ENCODE measurements around the gene EPHA8. TPM values are rescaled to one million over a fixed set of nuclear protein-coding genes. Genes with fewer than 3 reads are reported as not detected.

Gene EPHA8
- total RNA-seq, 2 donors from 2014 or later = not detected

- Mint-ChIP-seq H3K4me3 (no peak overlapping the region), H3K27ac (no peak overlapping the region), H3K4me1 (no peaks in the 10 kb centered on the region), H3K27me3 (peaks cover 52% of the 10 kb centered on the region), H3K36me3 (ENCODE audit: low read depth) (peaks cover 4% of the 10 kb centered on the region)
- H3K9me3 ChIP-seq (ENCODE audit: control insufficient read depth, low read length, poor library complexity, severe bottlenecking) = no peaks in the 10 kb centered on the region
- DNase-seq (no peak), ATAC-seq (no peak)
Observed at GRCh38 chr1:22646384-22646783, 83.1 kb downstream of the EPHA8 start.

DNA sequence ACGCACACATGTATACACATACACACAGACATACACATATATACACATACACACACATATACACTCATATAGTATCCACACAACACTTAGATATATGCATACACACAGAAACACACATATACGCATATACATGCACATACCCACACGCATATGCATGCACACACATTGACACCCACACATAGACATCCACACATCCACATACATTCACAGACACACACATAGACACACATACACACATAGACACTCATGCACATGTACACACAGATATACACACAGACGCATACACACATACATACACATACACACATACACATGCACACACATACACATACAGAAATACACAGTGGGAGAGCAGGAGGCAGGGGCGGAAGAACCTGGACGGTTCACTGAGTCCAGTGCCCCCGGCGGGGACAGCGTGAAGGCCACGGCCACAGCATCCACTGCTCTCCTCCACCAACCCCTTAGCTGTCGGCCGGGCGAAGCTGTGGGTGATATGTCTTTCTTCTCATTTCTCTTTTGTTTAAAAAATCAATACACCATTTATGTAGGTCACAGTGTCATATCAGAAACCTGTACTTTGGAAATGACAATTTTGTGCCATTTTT, 86.9 kb downstream of the EPHA8 start:
- Mint-ChIP-seq H3K4me3 (no peak overlapping the region), H3K36me3 (ENCODE audit: low read depth) (peaks cover 4% of the 10 kb centered on the region), H3K4me1 (no peaks in the 10 kb centered on the region), H3K27ac (no peak overlapping the region), H3K27me3 (peaks cover 59% of the 10 kb centered on the region)
- DNase-seq = no peak
- ATAC-seq = no peak
- H3K9me3 ChIP-seq (ENCODE audit: control insufficient read depth, low read length, poor library complexity, severe bottlenecking) = no peaks in the 10 kb centered on the region

DNA sequence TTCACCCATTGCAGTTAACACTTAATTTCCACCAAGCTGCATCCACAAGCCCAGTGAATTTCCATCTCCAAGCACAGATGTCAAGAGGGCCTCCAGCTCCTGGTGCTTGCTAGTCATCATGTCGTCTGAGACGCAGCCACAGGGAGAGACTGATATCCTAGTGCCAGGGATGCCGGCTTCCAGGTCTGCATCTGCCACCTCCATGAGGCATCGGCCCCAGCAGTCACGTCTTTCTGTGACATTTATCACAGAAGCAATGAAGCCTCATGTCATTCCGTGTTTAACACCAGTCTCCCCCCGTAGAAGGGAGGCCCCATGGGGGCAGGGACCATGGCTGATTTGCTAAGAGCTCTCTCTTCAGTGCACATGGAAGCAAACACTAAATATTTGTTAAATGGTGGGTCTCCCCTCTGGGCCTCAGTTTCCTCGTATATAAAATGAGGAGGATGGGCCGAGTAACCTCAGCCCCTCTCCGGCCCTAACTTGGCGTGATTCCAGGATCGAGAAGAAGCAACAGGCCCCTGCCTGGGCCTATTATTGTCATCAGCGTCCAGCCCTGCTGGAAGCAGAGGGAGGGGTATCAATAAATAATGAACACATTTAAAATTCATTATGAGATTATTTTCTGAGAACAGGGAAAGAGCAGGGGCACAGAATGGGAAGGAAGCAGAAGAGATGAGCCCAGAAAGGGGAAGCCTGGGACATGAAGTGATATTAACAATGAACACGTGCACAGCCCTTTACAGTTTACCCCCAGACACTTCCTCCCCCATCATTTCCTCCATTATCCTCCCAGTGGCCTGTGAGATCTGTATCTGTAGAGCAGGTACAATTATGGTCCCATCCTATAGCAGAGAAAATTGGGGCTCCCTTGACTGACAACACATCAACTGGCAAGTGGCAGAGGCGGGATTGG, 88.9 kb downstream of the EPHA8 start:
- Mint-ChIP-seq H3K27ac (peak overlapping the region; percentile 65), H3K27me3 (peaks cover 68% of the 10 kb centered on the region), H3K4me3 (no peak overlapping the region), H3K4me1 (no peaks in the 10 kb centered on the region), H3K36me3 (ENCODE audit: low read depth) (peaks cover 3% of the 10 kb centered on the region)
- DNase-seq = no peak
- ATAC-seq = no peak
- no peaks in the 10 kb centered on the region for H3K9me3 ChIP-seq (ENCODE audit: control insufficient read depth, low read length, poor library complexity, severe bottlenecking)

DNA sequence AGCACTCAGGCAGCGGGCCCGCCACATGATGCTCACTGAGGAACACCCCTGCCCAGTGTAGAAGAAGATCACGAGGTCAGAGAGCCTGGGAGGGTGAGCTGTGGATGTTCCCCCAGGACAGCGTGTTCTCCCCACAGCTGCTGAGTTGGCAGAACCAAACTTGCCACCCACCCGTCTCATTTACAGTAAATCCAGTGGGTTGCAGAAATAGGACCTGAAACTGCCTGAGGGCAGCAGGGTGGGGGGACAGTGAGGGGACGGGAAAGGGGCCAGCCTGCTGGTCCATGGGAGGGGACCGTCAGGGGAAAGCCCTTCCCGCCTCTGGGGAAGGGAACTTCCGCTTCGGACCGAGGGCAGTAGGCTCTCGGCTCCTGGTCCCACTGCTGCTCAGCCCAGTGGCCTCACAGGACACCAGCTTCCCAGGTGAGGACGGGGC, 89.6 kb downstream of the EPHA8 start, which contains the start of gene C1QB:
C1QB (plus strand) TSS at position 356 of the 436 bp plus-strand sequence. CDS start 6,227 bp downstream, outside the sequence.
- Mint-ChIP-seq H3K4me3 (no peak within 1 kb of the TSS), H3K27ac (peak within 1 kb of the TSS; percentile 65), H3K27me3 (peaks cover 72% of the 10 kb centered on the region), H3K4me1 (no peaks in the 10 kb centered on the region), H3K36me3 (ENCODE audit: low read depth) (peaks cover 3% of the 10 kb centered on the region)
- ATAC-seq (no peak), DNase-seq (no peak)
- H3K9me3 ChIP-seq (ENCODE audit: control insufficient read depth, low read length, poor library complexity, severe bottlenecking) = no peaks in the 10 kb centered on the region

Other genes starting within 250 kb of the EPHA8 start
- 10 to 100 TPM; 26.8 to 34.5 TPM for gene ZBTB40, start 111.6 kb upstream of the EPHA8 start, total RNA-seq
- not detected for gene C1QA, start 73.1 kb downstream of the EPHA8 start, total RNA-seq
- not detected for gene C1QC, start 80.1 kb downstream of the EPHA8 start, total RNA-seq
- not detected for gene C1QB, start 89.7 kb downstream of the EPHA8 start, total RNA-seq
- under 1 TPM in 1 of 2 donors, not detected in 1; 0.15 TPM for gene EPHB2, start 147.3 kb downstream of the EPHA8 start, total RNA-seq

Measured in T-helper 17 cell (primary cell).